Sigmoid colon (tissue), 7 donors: ENCODE measurements around the gene LPCAT1. TPM values are rescaled to one million over a fixed set of nuclear protein-coding genes. Genes with fewer than 3 reads are reported as not detected.

Experiments used
- DNase-seq: peaks from one replicate; pipeline ENCODE4 v3.0.0-alpha.2; 2019
- H3K27ac ChIP-seq, 4 donors: fragments of 200-600 bp; sonication (generic); one replicate each; pipeline ENCODE4 v1.5.1; 2016 to 2019; ENCODE audit warnings: mild to moderate bottlenecking in 1 of 4
- H3K27me3 ChIP-seq, 3 donors: fragments of 200-600 bp; sonication (generic); one replicate each; pipeline ENCODE4 v1.5.1; 2019; ENCODE audit warnings: mild to moderate bottlenecking in 1 of 3
- H3K36me3 ChIP-seq, 4 donors: fragments of 200-600 bp; sonication (generic); one replicate each; pipeline ENCODE4 v1.5.1; 2016 to 2019
- H3K4me1 ChIP-seq, 4 donors: fragments of 200-600 bp; sonication (generic); one replicate each; pipeline ENCODE4 v1.5.1; 2017 to 2019
- H3K4me3 ChIP-seq, 4 donors: fragments of 200-600 bp; sonication (generic); one replicate each; pipeline ENCODE4 v1.5.1; 2017 to 2019; ENCODE audit warnings: mild to moderate bottlenecking in 2 of 4, moderate library complexity in 1 of 4
- H3K9me3 ChIP-seq, 4 donors: fragments of 200-600 bp in 3 of 4; sonication (generic) in 3 of 4; one replicate each; pipeline versions ENCODE4 v1.5.1 to v1.6.1; 2013 to 2019
- EP300 ChIP-seq, 4 donors: sonication (generic); formaldehyde crosslinking; IDR thresholded peaks; one replicate each; pipeline ENCODE4 v1.6.1; 2017; ENCODE audit warnings: antibody characterized with exemption in 4 of 4
- POLR2A ChIP-seq, 2 donors: fragments of 450-650 bp; IDR thresholded peaks; one replicate each; pipeline ENCODE4 v1.6.1; 2016; ENCODE audit warnings: antibody characterized with exemption in 2 of 2, mild to moderate bottlenecking in 2 of 2, moderate library complexity in 2 of 2
- POLR2AphosphoS5 ChIP-seq, 4 donors: sonication (generic); formaldehyde crosslinking; IDR thresholded peaks; one replicate each; pipeline ENCODE4 v1.6.1; 2017; ENCODE audit warnings: antibody characterized with exemption in 4 of 4
- WGBS, 2 donors: extraction: QIAGEN DNeasy Blood & Tissue Kit; methylation state at CpG; one replicate each; pipeline ENCODE4 v1.1.7; 2013; 5-methylcytosine and 5-hydroxymethylcytosine counted together
- intact Hi-C: fragments of 100-400 bp; cut with DNase I; formaldehyde crosslinking; loops from one replicate; pipeline ENCODE4 v1.15.1; 2023
- polyA plus RNA-seq, 3 donors: library from polyadenylated mRNA; stranded (reverse); fragments of 200-250 nt; gene quantifications; one replicate each; pipeline ENCODE4 v1.2.3, GENCODE V29; 2013
- total RNA-seq, 4 donors: library from RNA; depleted of rRNA; stranded (reverse); fragments of >200 nt; gene quantifications; one replicate each; pipeline ENCODE4 v1.1.0, GENCODE V29; 2016
- TF ChIP-seq, protein P1 (sequence below), 4 experiments: fragments of 450-650 bp in 3 of 4; fragments of 200-600 bp in 1 of 4; IDR thresholded peaks; one replicate each; pipeline ENCODE4 v1.5.1; 2016 to 2019; ENCODE audit warnings: antibody characterized with exemption in 4 of 4, mild to moderate bottlenecking in 3 of 4, moderate library complexity in 2 of 4
- donor health status: healthy with polysubstance abuse.
- donor health status: Bipolar disorder and iron deficiency.
- donor health status: healthy.

The LPCAT1 gene
- total and polyA plus RNA-seq, 7 donors: 4.2 to 35.1 (median 22.2) TPM

DNA sequence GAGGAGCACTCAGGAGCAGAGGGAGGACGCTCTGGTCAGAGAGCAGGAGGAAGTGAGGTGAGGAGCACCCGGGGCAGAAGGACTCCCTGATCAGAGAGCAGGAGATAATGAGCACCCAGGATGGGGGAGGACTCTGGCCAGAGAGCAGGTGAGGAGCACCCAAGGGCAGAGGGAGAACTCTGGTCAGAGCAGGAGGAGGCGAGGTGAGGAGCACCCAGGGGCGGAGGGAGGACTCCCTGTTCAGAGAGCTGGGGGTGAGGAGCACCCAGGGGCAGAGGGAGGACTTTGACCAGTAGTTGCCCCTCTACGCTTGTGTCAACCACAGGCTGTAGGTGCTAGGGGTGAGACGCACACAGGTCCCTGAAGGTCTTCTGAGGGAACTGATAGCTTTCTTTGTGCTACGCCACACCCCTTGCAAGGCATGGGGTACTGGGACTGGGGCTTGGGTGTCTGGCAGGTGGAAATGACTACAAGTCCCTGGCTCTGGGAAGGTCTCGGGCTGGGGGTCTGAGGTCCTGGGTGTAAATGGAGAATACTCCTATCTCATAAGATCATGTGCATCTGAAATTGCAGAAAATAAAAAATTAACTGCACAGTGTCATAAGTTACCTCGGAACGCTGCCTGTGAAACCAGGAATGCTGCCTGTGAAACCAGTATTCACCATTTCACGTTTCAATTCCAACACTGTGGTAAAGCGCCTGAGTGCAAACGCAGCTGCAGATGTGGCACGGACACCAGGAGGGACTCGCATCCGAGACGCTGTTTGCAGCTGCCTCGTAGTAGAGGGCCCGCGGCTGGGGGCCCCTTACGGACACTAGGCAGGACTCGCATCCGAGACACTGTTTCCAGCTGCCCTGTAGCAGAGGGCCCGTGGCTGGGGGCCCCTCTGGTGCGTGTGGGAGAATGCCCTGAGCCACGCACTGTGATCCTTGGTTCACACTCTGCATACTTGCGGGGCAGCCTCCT, 51.5 kb downstream of the LPCAT1 start:
- no peak for TF ChIP-seq POLR2A (IDR thresholded peaks at IDR 0.05)
- TF ChIP-seq, protein P1, sequence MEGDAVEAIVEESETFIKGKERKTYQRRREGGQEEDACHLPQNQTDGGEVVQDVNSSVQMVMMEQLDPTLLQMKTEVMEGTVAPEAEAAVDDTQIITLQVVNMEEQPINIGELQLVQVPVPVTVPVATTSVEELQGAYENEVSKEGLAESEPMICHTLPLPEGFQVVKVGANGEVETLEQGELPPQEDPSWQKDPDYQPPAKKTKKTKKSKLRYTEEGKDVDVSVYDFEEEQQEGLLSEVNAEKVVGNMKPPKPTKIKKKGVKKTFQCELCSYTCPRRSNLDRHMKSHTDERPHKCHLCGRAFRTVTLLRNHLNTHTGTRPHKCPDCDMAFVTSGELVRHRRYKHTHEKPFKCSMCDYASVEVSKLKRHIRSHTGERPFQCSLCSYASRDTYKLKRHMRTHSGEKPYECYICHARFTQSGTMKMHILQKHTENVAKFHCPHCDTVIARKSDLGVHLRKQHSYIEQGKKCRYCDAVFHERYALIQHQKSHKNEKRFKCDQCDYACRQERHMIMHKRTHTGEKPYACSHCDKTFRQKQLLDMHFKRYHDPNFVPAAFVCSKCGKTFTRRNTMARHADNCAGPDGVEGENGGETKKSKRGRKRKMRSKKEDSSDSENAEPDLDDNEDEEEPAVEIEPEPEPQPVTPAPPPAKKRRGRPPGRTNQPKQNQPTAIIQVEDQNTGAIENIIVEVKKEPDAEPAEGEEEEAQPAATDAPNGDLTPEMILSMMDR (IDR thresholded peaks at IDR 0.05): no peak
- TF ChIP-seq EP300 (IDR thresholded peaks at IDR 0.05): no peak
- no peaks in the 10 kb centered on the region for H3K27me3 ChIP-seq
- H3K36me3 ChIP-seq: peaks cover 3 to 61% (median 13%) of the 10 kb centered on the region in 4 donors
- no peak overlapping the region for H3K4me3 ChIP-seq
- no peak overlapping the region for H3K27ac ChIP-seq
- H3K4me1 ChIP-seq: no peaks in the 10 kb centered on the region
- 92 to 95% methylated on average over 27 of the region's 27 CpGs for WGBS, 2 donors
- no peaks in the 10 kb centered on the region for H3K9me3 ChIP-seq
- no peak for DNase-seq
- intact Hi-C loops: no loop called here

DNA sequence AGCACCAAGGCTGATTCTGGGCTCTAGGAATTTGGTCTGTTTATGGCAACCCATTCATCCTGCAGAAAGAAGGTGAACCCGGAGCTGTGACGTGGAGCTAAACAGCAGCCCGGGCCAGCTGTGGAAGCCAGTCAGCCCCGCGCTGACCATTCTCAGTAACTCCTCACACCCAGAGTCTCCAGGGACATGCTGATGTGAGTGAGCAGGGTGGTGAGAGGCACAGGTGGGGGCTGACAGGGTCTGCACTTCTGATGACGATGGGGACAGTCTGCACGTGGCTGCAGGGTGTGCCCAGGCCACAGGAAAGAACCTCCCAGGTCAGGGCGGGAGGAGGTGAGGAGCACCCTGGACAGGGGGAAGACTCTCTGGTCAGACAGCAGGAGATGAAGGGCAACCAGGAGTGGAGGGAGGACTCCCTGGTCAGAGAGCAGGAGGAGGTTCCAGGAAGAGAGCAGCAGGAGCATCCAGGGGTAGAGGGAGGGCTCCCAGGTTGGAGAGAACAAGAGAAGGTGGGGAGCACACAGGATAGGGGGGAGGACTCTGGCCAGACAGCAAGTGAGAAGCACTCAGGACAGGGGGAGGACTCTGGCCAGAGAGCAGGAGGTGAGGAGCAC, 52.4 kb downstream of the LPCAT1 start:
- Histone ChIP-seq H3K27me3 (no peaks in the 10 kb centered on the region), H3K27ac (no peak overlapping the region), H3K4me1 (no peaks in the 10 kb centered on the region), H3K36me3 (peaks cover 0 to 60% (median 10%) of the 10 kb centered on the region in 4 donors), H3K9me3 (no peaks in the 10 kb centered on the region), H3K4me3 (no peak overlapping the region)
- no peak for DNase-seq
- intact Hi-C loops: no loop called here
- no peak for TF ChIP-seq EP300 (IDR thresholded peaks at IDR 0.05)
- no peak for TF ChIP-seq POLR2A (IDR thresholded peaks at IDR 0.05)
- TF ChIP-seq POLR2AphosphoS5 (IDR thresholded peaks at IDR 0.05): no peak
- TF ChIP-seq, protein P1 (IDR thresholded peaks at IDR 0.05): no peak
- WGBS, 2 donors: 86 to 91% methylated on average over 8 of the region's 8 CpGs

DNA sequence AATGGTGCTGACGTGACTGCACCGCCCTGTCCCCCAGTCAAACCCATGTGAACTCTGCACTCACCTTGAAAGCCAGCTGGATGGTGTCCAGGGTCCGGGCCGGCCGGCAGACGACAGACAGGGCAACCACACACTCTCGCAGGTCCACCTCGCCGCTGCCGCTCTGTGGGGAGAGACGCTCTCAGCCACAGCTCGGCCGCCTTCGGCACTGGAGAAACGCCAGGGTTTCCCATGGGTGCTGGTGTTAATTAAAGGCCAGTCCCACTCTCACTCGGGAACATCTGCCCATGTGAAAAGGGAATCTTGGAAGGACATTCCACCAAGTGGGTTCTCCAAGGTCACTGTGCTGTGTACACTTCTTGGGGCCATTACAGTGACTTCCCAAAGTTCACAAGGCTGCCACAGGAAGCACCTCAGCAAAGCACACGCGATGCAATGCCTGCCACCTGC, 53.0 kb downstream of the LPCAT1 start:
- Histone ChIP-seq H3K36me3 (peaks cover 0 to 60% (median 12%) of the 10 kb centered on the region in 4 donors), H3K4me3 (no peak overlapping the region), H3K27ac (no peak overlapping the region), H3K27me3 (no peaks in the 10 kb centered on the region), H3K9me3 (no peaks in the 10 kb centered on the region), H3K4me1 (no peaks in the 10 kb centered on the region)
- intact Hi-C loops: no loop called here
- no peak for TF ChIP-seq POLR2A (IDR thresholded peaks at IDR 0.05)
- no peak for TF ChIP-seq EP300 (IDR thresholded peaks at IDR 0.05)
- TF ChIP-seq, protein P1 (IDR thresholded peaks at IDR 0.05): no peak
- TF ChIP-seq POLR2AphosphoS5 (IDR thresholded peaks at IDR 0.05): no peak
- peak; percentile 61 for DNase-seq
- 57 to 84% methylated on average over 18 of the region's 18 CpGs for WGBS, 2 donors

DNA sequence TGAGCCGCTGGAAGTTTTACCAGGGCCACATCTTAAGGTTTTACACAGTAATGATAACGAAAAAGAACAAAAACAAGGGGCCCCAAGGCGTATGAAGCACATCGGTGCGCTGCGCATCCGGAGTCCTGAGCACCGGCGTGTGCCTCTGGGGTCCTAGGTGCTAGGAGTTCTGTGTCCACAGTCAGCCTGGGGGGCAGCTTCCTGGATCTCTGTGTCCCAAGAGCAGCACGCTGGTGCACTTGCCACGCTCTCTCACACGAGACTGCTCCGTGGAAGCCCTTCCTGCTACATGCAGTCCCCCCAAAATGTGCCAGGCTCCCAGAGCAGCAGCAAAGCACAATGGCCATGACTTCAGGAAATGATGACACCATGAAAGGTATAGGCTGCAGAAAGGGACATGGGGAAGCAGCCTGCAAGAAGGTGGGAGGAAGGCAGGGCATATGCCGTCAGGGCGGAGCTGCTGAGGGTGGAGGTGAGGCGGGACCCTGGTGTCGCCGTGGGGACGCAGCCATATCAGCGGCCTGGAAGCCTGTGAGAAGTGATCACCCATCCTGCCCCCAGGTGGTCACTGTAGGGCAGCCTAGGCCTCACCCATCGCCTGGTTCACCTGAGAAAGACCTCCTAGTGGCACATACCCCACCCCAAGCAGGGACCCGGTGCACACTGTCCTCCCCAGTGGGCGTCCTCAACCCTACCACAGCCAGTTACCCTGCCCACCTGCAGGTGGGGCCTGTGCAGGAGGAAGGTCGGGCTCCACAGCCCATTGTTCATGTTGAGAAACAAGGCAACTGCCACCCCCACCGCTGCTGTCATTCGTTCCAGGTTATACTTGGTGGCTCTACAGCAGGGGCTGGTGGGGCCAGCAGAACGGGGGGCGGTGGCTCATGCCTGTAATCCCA, 54.9 kb downstream of the LPCAT1 start:
- Histone ChIP-seq H3K27ac (no peak overlapping the region), H3K4me1 (no peaks in the 10 kb centered on the region), H3K36me3 (peaks cover 0 to 53% (median 9%) of the 10 kb centered on the region in 4 donors), H3K4me3 (no peak overlapping the region), H3K27me3 (no peaks in the 10 kb centered on the region), H3K9me3 (no peaks in the 10 kb centered on the region)
- WGBS, 2 donors: 90 to 93% methylated on average over 28 of the region's 28 CpGs
- DNase-seq: peak; percentile 64
- intact Hi-C loops: no loop called here
- TF ChIP-seq, protein P1 (IDR thresholded peaks at IDR 0.05): no peak
- TF ChIP-seq EP300 (IDR thresholded peaks at IDR 0.05) (no peak), POLR2A (IDR thresholded peaks at IDR 0.05) (no peak), POLR2AphosphoS5 (IDR thresholded peaks at IDR 0.05) (no peak)
